ENCODE results near the gene PPP1R9A. TPM values are rescaled to one million over a fixed set of nuclear protein-coding genes. Genes with fewer than 3 reads are reported as not detected.

PPP1R9A gene
- total and polyA plus RNA-seq, 7 experiments from 2014 or later, result 0.21 to 1.4 TPM; not detected in 5

- intact Hi-C loops (cut with micrococcal nuclease), result no loop called here
- Histone ChIP-seq H3K4me3 (ENCODE audit: low read length) (no peak overlapping the region), H3K4me1 (ENCODE audit: control insufficient read depth in 2 of 2, insufficient read depth in 2 of 2, low read length in 2 of 2) (no peaks in the 10 kb centered on the region), H3K9me3 (ENCODE audit: control insufficient read depth in 2 of 3, low read length in 3 of 3) (no peaks in the 10 kb centered on the region), H3K27me3 (ENCODE audit: control insufficient read depth in 2 of 2, insufficient read depth in 2 of 2, low read length in 2 of 2) (no peaks in the 10 kb centered on the region), H3K27ac (ENCODE audit: low read depth, low read length) (no peak overlapping the region), H3K36me3 (ENCODE audit: control insufficient read depth in 2 of 3, insufficient read depth in 3 of 3, low read length in 3 of 3) (no peaks in the 10 kb centered on the region)
- CTCF ChIA-PET, result no interaction called here
- Mint-ChIP-seq H3K27ac (no peak overlapping the region), H3K36me3 (no peaks in the 10 kb centered on the region), H3K27me3 (no peaks in the 10 kb centered on the region), H3K4me3 (no peak overlapping the region), H3K4me1 (no peaks in the 10 kb centered on the region), H3K9me3 (peaks cover 0 to 2% (median 0%) of the 10 kb centered on the region in 11 donors)
- DNase-seq, result no peak
- POLR2A ChIA-PET, result no interaction called here
- no peak for ATAC-seq
Measured at GRCh38 chr7:95045236-95045923, 138.0 kb downstream of the PPP1R9A start.

GRCh38 chr7:95046494-95047240 is 139.3 kb downstream of the PPP1R9A start:
- Mint-ChIP-seq H3K4me1 (no peaks in the 10 kb centered on the region), H3K9me3 (peaks cover 0 to 2% (median 0%) of the 10 kb centered on the region in 11 donors), H3K4me3 (no peak overlapping the region), H3K27me3 (no peaks in the 10 kb centered on the region), H3K27ac (no peak overlapping the region), H3K36me3 (no peaks in the 10 kb centered on the region)
- H3K9me3 ChIP-seq (ENCODE audit: control insufficient read depth in 2 of 3, low read length in 3 of 3), result no peaks in the 10 kb centered on the region
- ATAC-seq (no peak), DNase-seq (no peak)
- H3K4me3 ChIP-seq (ENCODE audit: low read length), result no peak overlapping the region
- no peaks in the 10 kb centered on the region for H3K27me3 ChIP-seq (ENCODE audit: control insufficient read depth in 2 of 2, insufficient read depth in 2 of 2, low read length in 2 of 2)
- ChIA-PET POLR2A (no interaction called here), CTCF (interaction anchor here (1.1 kb wide), 1 partner anchor 11 kb away, joined by 3 read pairs; no protein-coding TSS in a partner anchor)
- no peaks in the 10 kb centered on the region for H3K36me3 ChIP-seq (ENCODE audit: control insufficient read depth in 2 of 3, insufficient read depth in 3 of 3, low read length in 3 of 3)
- no peaks in the 10 kb centered on the region for H3K4me1 ChIP-seq (ENCODE audit: control insufficient read depth in 2 of 2, insufficient read depth in 2 of 2, low read length in 2 of 2)
- intact Hi-C loops (cut with micrococcal nuclease), result no loop called here
- H3K27ac ChIP-seq (ENCODE audit: low read depth, low read length), result no peak overlapping the region

GRCh38 chr7:95047291-95047690 is 139.9 kb downstream of the PPP1R9A start:
- Histone ChIP-seq H3K4me3 (ENCODE audit: low read length) (no peak overlapping the region), H3K27me3 (ENCODE audit: control insufficient read depth in 2 of 2, insufficient read depth in 2 of 2, low read length in 2 of 2) (no peaks in the 10 kb centered on the region), H3K27ac (ENCODE audit: low read depth, low read length) (no peak overlapping the region), H3K9me3 (ENCODE audit: control insufficient read depth in 2 of 3, low read length in 3 of 3) (no peaks in the 10 kb centered on the region), H3K36me3 (ENCODE audit: control insufficient read depth in 2 of 3, insufficient read depth in 3 of 3, low read length in 3 of 3) (no peaks in the 10 kb centered on the region), H3K4me1 (ENCODE audit: control insufficient read depth in 2 of 2, insufficient read depth in 2 of 2, low read length in 2 of 2) (no peaks in the 10 kb centered on the region)
- no peak for ATAC-seq
- H3K36me3 Mint-ChIP-seq, result no peaks in the 10 kb centered on the region
- H3K27ac Mint-ChIP-seq, result no peak overlapping the region
- no peaks in the 10 kb centered on the region for H3K4me1 Mint-ChIP-seq
- DNase-seq, result no peak
- CTCF ChIA-PET, result interaction anchor here (1.1 kb wide), 1 partner anchor 12 kb away, joined by 3 read pairs; no protein-coding TSS in a partner anchor
- no peak overlapping the region for H3K4me3 Mint-ChIP-seq
- no peaks in the 10 kb centered on the region for H3K27me3 Mint-ChIP-seq
- POLR2A ChIA-PET, result no interaction called here
- intact Hi-C loops (cut with micrococcal nuclease), result no loop called here
- H3K9me3 Mint-ChIP-seq, result peaks cover 0 to 2% (median 0%) of the 10 kb centered on the region in 11 donors

GRCh38 chr7:95052566-95053094 is 145.2 kb downstream of the PPP1R9A start:
- no peak for ATAC-seq
- no peak overlapping the region for H3K4me3 ChIP-seq (ENCODE audit: low read length)
- Mint-ChIP-seq H3K27me3 (peaks cover 0 to 3% (median 0%) of the 10 kb centered on the region in 5 donors), H3K27ac (no peak overlapping the region), H3K4me3 (no peak overlapping the region), H3K4me1 (no peaks in the 10 kb centered on the region), H3K36me3 (no peaks in the 10 kb centered on the region), H3K9me3 (peaks cover 0 to 2% (median 0%) of the 10 kb centered on the region in 11 donors)
- ChIA-PET POLR2A (no interaction called here), CTCF (no interaction called here)
- DNase-seq, result no peak
- no peak overlapping the region for H3K27ac ChIP-seq (ENCODE audit: low read depth, low read length)
- H3K27me3 ChIP-seq (ENCODE audit: control insufficient read depth in 2 of 2, insufficient read depth in 2 of 2, low read length in 2 of 2), result no peaks in the 10 kb centered on the region
- no peaks in the 10 kb centered on the region for H3K4me1 ChIP-seq (ENCODE audit: control insufficient read depth in 2 of 2, insufficient read depth in 2 of 2, low read length in 2 of 2)
- H3K36me3 ChIP-seq (ENCODE audit: control insufficient read depth in 2 of 3, insufficient read depth in 3 of 3, low read length in 3 of 3), result no peaks in the 10 kb centered on the region
- intact Hi-C loops (cut with micrococcal nuclease), result no loop called here
- no peaks in the 10 kb centered on the region for H3K9me3 ChIP-seq (ENCODE audit: control insufficient read depth in 2 of 3, low read length in 3 of 3)

GRCh38 chr7:95054386-95054785 is 147.0 kb downstream of the PPP1R9A start:
- Histone ChIP-seq H3K4me3 (ENCODE audit: low read length) (no peak overlapping the region), H3K9me3 (ENCODE audit: control insufficient read depth in 2 of 3, low read length in 3 of 3) (no peaks in the 10 kb centered on the region), H3K27me3 (ENCODE audit: control insufficient read depth in 2 of 2, insufficient read depth in 2 of 2, low read length in 2 of 2) (no peaks in the 10 kb centered on the region), H3K4me1 (ENCODE audit: control insufficient read depth in 2 of 2, insufficient read depth in 2 of 2, low read length in 2 of 2) (no peaks in the 10 kb centered on the region), H3K27ac (ENCODE audit: low read depth, low read length) (no peak overlapping the region), H3K36me3 (ENCODE audit: control insufficient read depth in 2 of 3, insufficient read depth in 3 of 3, low read length in 3 of 3) (no peaks in the 10 kb centered on the region)
- Mint-ChIP-seq H3K4me3 (no peak overlapping the region), H3K27ac (no peak overlapping the region), H3K27me3 (peaks cover 0 to 3% (median 0%) of the 10 kb centered on the region in 5 donors), H3K36me3 (no peaks in the 10 kb centered on the region), H3K9me3 (peaks cover 0 to 2% (median 0%) of the 10 kb centered on the region in 11 donors), H3K4me1 (no peaks in the 10 kb centered on the region)
- ChIA-PET POLR2A (no interaction called here), CTCF (no interaction called here)
- no peak for ATAC-seq
- intact Hi-C loops (cut with micrococcal nuclease), result no loop called here
- no peak for DNase-seq

GRCh38 chr7:95055295-95055694 is 147.9 kb downstream of the PPP1R9A start:
- CTCF ChIA-PET, result no interaction called here
- intact Hi-C loops (cut with micrococcal nuclease), result no loop called here
- no peaks in the 10 kb centered on the region for H3K27me3 ChIP-seq (ENCODE audit: control insufficient read depth in 2 of 2, insufficient read depth in 2 of 2, low read length in 2 of 2)

More at GRCh38 chr7:95055295-95055694, 147.9 kb downstream of the PPP1R9A start:
- ATAC-seq, result no peak
- no peak overlapping the region for H3K4me3 Mint-ChIP-seq
- no peaks in the 10 kb centered on the region for H3K36me3 ChIP-seq (ENCODE audit: control insufficient read depth in 2 of 3, insufficient read depth in 3 of 3, low read length in 3 of 3)
- no peaks in the 10 kb centered on the region for H3K4me1 ChIP-seq (ENCODE audit: control insufficient read depth in 2 of 2, insufficient read depth in 2 of 2, low read length in 2 of 2)
- POLR2A ChIA-PET, result no interaction called here
- no peak for DNase-seq
- H3K4me3 ChIP-seq (ENCODE audit: low read length), result no peak overlapping the region
- no peak overlapping the region for H3K27ac Mint-ChIP-seq
- no peaks in the 10 kb centered on the region for H3K9me3 ChIP-seq (ENCODE audit: control insufficient read depth in 2 of 3, low read length in 3 of 3)
- H3K27ac ChIP-seq (ENCODE audit: low read depth, low read length), result no peak overlapping the region
- peaks cover 0 to 4% (median 0%) of the 10 kb centered on the region in 5 donors for H3K27me3 Mint-ChIP-seq
- H3K9me3 Mint-ChIP-seq, result peaks cover 0 to 2% (median 0%) of the 10 kb centered on the region in 11 donors
- no peaks in the 10 kb centered on the region for H3K4me1 Mint-ChIP-seq
- no peaks in the 10 kb centered on the region for H3K36me3 Mint-ChIP-seq

Data from naive thymus-derived CD4-positive, alpha-beta T cell (primary cell).